Measurements from ENCODE around the gene POMT1. TPM values are rescaled to one million over a fixed set of nuclear protein-coding genes. Genes with fewer than 3 reads are reported as not detected.
"Not testable (repeated sequence)": the region's sequence is repeated elsewhere in the genome, so short reads cannot be mapped to it uniquely, and the experiment has no call there.

The POMT1 gene
- total RNA-seq, 2 experiments from 2014 or later = 50.1 to 50.5 TPM

DNA sequence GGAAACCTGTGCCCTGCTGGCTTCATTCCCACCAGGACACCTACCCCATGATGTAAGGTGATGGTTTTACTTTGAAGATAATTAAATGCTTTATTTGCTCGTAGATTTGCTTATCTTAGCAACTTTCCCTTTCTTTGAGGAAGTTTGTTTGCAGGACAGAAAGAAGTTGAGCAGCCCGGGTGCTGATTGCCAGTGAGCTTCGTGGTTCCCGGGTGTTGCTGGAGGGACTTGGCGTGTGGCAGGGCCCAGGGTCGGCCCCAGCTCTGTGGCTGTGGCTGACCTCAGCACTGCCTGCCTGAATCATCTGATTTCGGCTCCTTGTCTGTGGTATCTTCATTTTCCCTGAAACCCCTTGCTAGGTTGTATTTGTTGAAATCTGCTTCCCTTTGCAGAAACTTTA, 8.7 kb downstream of the POMT1 start:
- intact Hi-C loops (cut with DNase I, micrococcal nuclease) = no loop called here
- POLR2A ChIA-PET = interaction anchor here (1.1 kb wide), 1 partner anchor 8 kb away, joined by 3 read pairs; the partner anchor contains the start of gene POMT1
- TF ChIP-seq, protein P1, sequence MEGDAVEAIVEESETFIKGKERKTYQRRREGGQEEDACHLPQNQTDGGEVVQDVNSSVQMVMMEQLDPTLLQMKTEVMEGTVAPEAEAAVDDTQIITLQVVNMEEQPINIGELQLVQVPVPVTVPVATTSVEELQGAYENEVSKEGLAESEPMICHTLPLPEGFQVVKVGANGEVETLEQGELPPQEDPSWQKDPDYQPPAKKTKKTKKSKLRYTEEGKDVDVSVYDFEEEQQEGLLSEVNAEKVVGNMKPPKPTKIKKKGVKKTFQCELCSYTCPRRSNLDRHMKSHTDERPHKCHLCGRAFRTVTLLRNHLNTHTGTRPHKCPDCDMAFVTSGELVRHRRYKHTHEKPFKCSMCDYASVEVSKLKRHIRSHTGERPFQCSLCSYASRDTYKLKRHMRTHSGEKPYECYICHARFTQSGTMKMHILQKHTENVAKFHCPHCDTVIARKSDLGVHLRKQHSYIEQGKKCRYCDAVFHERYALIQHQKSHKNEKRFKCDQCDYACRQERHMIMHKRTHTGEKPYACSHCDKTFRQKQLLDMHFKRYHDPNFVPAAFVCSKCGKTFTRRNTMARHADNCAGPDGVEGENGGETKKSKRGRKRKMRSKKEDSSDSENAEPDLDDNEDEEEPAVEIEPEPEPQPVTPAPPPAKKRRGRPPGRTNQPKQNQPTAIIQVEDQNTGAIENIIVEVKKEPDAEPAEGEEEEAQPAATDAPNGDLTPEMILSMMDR (IDR thresholded peaks at IDR 0.05) = no peak
- Mint-ChIP-seq H3K36me3 (ENCODE audit: low read depth) (peaks cover 79% of the 10 kb centered on the region), H3K27ac (no peak overlapping the region), H3K4me1 (ENCODE audit: low read depth) (no peaks in the 10 kb centered on the region), H3K9me3 (no peaks in the 10 kb centered on the region), H3K4me3 (no peak overlapping the region), H3K27me3 (no peaks in the 10 kb centered on the region)
- H3K9me3 ChIP-seq (ENCODE audit: control insufficient read depth in 1 of 2, insufficient read depth in 1 of 2, low read length in 2 of 2) = no peaks in the 10 kb centered on the region
- no peak overlapping the region for H3K4me3 ChIP-seq (ENCODE audit: low read length)
- CTCF ChIA-PET = interaction anchor here (0.6 kb wide), 1 partner anchor 35 kb away, joined by 3 read pairs; no protein-coding TSS in a partner anchor
- no peak for DNase-seq
- H3K36me3 ChIP-seq (ENCODE audit: insufficient read depth, low read length) = peaks cover 85% of the 10 kb centered on the region
- H3K4me1 ChIP-seq (ENCODE audit: insufficient read depth, low read length) = no peaks in the 10 kb centered on the region
- no peaks in the 10 kb centered on the region for H3K27me3 ChIP-seq (ENCODE audit: control insufficient read depth in 1 of 2, insufficient read depth in 2 of 2, low read length in 2 of 2)
- no peak for ATAC-seq (ENCODE audit: poor library complexity)
- H3K27ac ChIP-seq (ENCODE audit: low read depth in 1 of 2, low read length in 2 of 2) = no peak overlapping the region

DNA sequence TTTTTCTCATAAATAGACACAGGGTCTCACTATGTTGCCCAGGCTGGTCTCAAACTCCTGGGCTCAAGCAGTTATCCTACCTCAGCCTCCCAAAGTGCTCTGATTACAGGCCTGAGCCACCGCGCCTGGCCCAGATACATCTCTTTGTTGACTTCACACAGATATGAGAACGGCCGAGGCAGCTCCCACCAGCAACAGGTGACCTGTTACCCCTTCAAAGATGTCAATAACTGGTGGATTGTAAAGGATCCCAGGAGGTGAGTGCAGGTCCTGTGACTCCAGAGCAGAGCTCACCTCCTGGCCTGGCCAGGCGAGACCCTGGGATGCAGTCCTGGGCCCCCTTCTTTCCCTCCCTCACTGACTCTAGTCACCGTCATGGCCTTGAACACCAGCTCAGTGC, 9.2 kb downstream of the POMT1 start:
- intact Hi-C loops (cut with DNase I, micrococcal nuclease) = no loop called here
- no peak for DNase-seq
- Histone ChIP-seq H3K4me1 (ENCODE audit: insufficient read depth, low read length) (no peaks in the 10 kb centered on the region), H3K4me3 (ENCODE audit: low read length) (no peak overlapping the region), H3K9me3 (ENCODE audit: control insufficient read depth in 1 of 2, insufficient read depth in 1 of 2, low read length in 2 of 2) (no peaks in the 10 kb centered on the region), H3K36me3 (ENCODE audit: insufficient read depth, low read length) (peaks cover 87% of the 10 kb centered on the region), H3K27me3 (ENCODE audit: control insufficient read depth in 1 of 2, insufficient read depth in 2 of 2, low read length in 2 of 2) (no peaks in the 10 kb centered on the region), H3K27ac (ENCODE audit: low read depth in 1 of 2, low read length in 2 of 2) (no peak overlapping the region)
- Mint-ChIP-seq H3K36me3 (ENCODE audit: low read depth) (peaks cover 74% of the 10 kb centered on the region), H3K9me3 (no peaks in the 10 kb centered on the region), H3K27me3 (no peaks in the 10 kb centered on the region), H3K27ac (no peak overlapping the region), H3K4me1 (ENCODE audit: low read depth) (no peaks in the 10 kb centered on the region), H3K4me3 (no peak overlapping the region)
- no peak for ATAC-seq (ENCODE audit: poor library complexity)
- TF ChIP-seq, protein P1 (IDR thresholded peaks at IDR 0.05) = no peak
- CTCF ChIA-PET = interaction anchor here (0.6 kb wide), 1 partner anchor 35 kb away, joined by 3 read pairs; no protein-coding TSS in a partner anchor
- POLR2A ChIA-PET = interaction anchor here (1.1 kb wide), 1 partner anchor 9 kb away, joined by 3 read pairs; the partner anchor contains the start of gene POMT1

DNA sequence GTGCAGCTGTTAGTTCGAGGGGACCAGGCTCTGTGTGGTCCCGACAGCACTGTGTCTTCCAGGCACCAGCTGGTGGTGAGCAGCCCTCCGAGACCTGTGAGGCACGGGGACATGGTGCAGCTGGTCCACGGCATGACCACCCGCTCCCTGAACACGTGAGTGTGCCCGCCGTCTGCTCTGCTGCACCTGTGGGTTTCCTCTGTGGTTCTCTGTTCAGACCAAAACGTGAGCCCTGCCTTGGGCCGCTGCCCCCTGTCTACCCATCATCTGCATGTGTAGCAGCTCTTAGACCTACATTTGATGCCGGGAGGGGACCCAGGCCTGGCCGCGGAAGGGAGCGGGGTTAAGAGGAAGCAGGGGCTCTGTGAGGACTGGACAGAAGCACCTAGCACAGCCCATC, 10.5 kb downstream of the POMT1 start:
- no peak for ATAC-seq (ENCODE audit: poor library complexity)
- H3K36me3 ChIP-seq (ENCODE audit: insufficient read depth, low read length) = peaks cover 89% of the 10 kb centered on the region

DNA sequence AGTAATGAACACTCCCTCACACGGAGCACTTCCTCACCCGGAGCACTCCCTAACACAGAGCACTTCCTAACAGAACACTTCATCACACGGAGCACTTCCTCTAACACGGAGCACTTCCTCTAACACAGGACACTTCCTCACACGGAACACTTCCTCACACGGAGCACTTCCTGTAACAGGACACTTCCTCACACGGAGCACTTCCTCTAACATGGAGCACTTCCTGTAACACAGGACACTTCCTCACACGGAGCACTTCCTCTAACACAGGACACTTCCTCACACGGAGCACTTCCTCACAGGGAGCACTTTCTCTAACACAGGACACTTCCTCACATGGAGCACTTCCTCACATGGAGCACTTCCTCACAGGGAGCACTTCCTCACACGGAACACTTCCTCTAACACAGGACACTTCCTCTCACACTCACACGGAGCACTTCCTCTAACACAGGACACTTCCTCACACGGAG, 12.9 kb downstream of the POMT1 start:
- H3K36me3 ChIP-seq (ENCODE audit: insufficient read depth, low read length) = peaks cover 91% of the 10 kb centered on the region
- H3K27ac Mint-ChIP-seq; H3K9me3 Mint-ChIP-seq; H3K4me1 ChIP-seq (ENCODE audit: insufficient read depth, low read length); H3K27me3 Mint-ChIP-seq; POLR2A ChIA-PET; H3K27me3 ChIP-seq (ENCODE audit: control insufficient read depth in 1 of 2, insufficient read depth in 2 of 2, low read length in 2 of 2); intact Hi-C loops (cut with DNase I, micrococcal nuclease); H3K4me3 ChIP-seq (ENCODE audit: low read length); H3K27ac ChIP-seq (ENCODE audit: low read depth in 1 of 2, low read length in 2 of 2); ATAC-seq (ENCODE audit: poor library complexity); H3K9me3 ChIP-seq (ENCODE audit: control insufficient read depth in 1 of 2, insufficient read depth in 1 of 2, low read length in 2 of 2); CTCF ChIA-PET; DNase-seq; H3K4me3 Mint-ChIP-seq; H3K4me1 Mint-ChIP-seq (ENCODE audit: low read depth): not testable (repeated sequence)
- H3K36me3 Mint-ChIP-seq (ENCODE audit: low read depth) = peaks cover 49% of the 10 kb centered on the region

More for the DNA sequence above, 10.5 kb downstream of the POMT1 start:
- Histone ChIP-seq H3K9me3 (ENCODE audit: control insufficient read depth in 1 of 2, insufficient read depth in 1 of 2, low read length in 2 of 2) (no peaks in the 10 kb centered on the region), H3K27me3 (ENCODE audit: control insufficient read depth in 1 of 2, insufficient read depth in 2 of 2, low read length in 2 of 2) (no peaks in the 10 kb centered on the region), H3K4me3 (ENCODE audit: low read length) (no peak overlapping the region), H3K27ac (ENCODE audit: low read depth in 1 of 2, low read length in 2 of 2) (no peak overlapping the region), H3K4me1 (ENCODE audit: insufficient read depth, low read length) (no peaks in the 10 kb centered on the region)
- no peak overlapping the region for H3K27ac Mint-ChIP-seq
- TF ChIP-seq, protein P1 (IDR thresholded peaks at IDR 0.05) = no peak
- no peak overlapping the region for H3K4me3 Mint-ChIP-seq
- H3K36me3 Mint-ChIP-seq (ENCODE audit: low read depth) = peaks cover 65% of the 10 kb centered on the region
- intact Hi-C loops (cut with DNase I, micrococcal nuclease) = no loop called here
- ChIA-PET CTCF (no interaction called here), POLR2A (no interaction called here)
- H3K4me1 Mint-ChIP-seq (ENCODE audit: low read depth) = no peaks in the 10 kb centered on the region
- no peaks in the 10 kb centered on the region for H3K9me3 Mint-ChIP-seq
- no peak for DNase-seq
- H3K27me3 Mint-ChIP-seq = no peaks in the 10 kb centered on the region

Measured in CD4-positive, alpha-beta T cell (primary cell).